NCI-H2081 treated with DMSO at 0.1 percent for 48 hours (cell line): ENCODE measurements around the gene HLX.

Experiments
- DNase-seq: peaks from one replicate; lab custom pipeline; 2025; lab: John Stamatoyannopoulos, UW

The HLX gene

GRCh38 chr1:220882061-220882891 lies 3.0 kb downstream of the HLX start:
- DNase-seq: no peak

- DNase-seq: no peak
Measured at GRCh38 chr1:220884109-220884980, 5.1 kb downstream of the HLX start.

- DNase-seq: no peak
Measured at GRCh38 chr1:220884981-220885918, 6.0 kb downstream of the HLX start.

GRCh38 chr1:220885971-220886370 lies 6.7 kb downstream of the HLX start:
- DNase-seq: no peak

GRCh38 chr1:220886470-220887201 lies 7.4 kb downstream of the HLX start:
- no peak for DNase-seq

- DNase-seq: no peak
Measured at GRCh38 chr1:220887202-220887519, 7.9 kb downstream of the HLX start.

- DNase-seq: no peak
Measured at GRCh38 chr1:220887520-220888416, 8.5 kb downstream of the HLX start.

GRCh38 chr1:220888417-220888986 lies 9.3 kb downstream of the HLX start:
- DNase-seq: no peak

- DNase-seq: no peak
Measured at GRCh38 chr1:220889333-220889732, 10.1 kb downstream of the HLX start.

GRCh38 chr1:220889848-220890287 lies 10.6 kb downstream of the HLX start:
- DNase-seq: no peak

- no peak for DNase-seq
Measured at GRCh38 chr1:220890602-220891001, 11.4 kb downstream of the HLX start.

GRCh38 chr1:220891224-220892085 lies 12.2 kb downstream of the HLX start:
- DNase-seq: no peak

- DNase-seq: no peak
Measured at GRCh38 chr1:220892086-220892376, 12.8 kb downstream of the HLX start.

GRCh38 chr1:220892997-220893700 lies 13.9 kb downstream of the HLX start:
- DNase-seq: no peak

GRCh38 chr1:220893701-220894024 lies 14.4 kb downstream of the HLX start:
- no peak for DNase-seq

- no peak for DNase-seq
Measured at GRCh38 chr1:220894025-220894923, 15.0 kb downstream of the HLX start.

GRCh38 chr1:220894924-220895256 lies 15.6 kb downstream of the HLX start:
- no peak for DNase-seq

- no peak for DNase-seq
Measured at GRCh38 chr1:220895412-220895946, 16.2 kb downstream of the HLX start.
